GM12865 (cell line): ENCODE data around the gene GNAO1.
"Not testable (repeated sequence)": the region's sequence is repeated elsewhere in the genome, so short reads cannot be mapped to it uniquely, and the experiment has no call there.

ENCODE experiments used
- DNase-seq: peaks from one replicate; pipeline ENCODE4 v3.0.0; 2010; ENCODE audit warnings: low read depth
- H3K4me3 ChIP-seq: 2 replicates; pipeline ENCODE4 v1.5.1; 2011; ENCODE audit warnings: mild to moderate bottlenecking, low read depth, low read length, control low read depth
- CTCF ChIP-seq: IDR thresholded peaks from 2 replicates; pipeline ENCODE4 v1.5.1; 2011; ENCODE audit warnings: low read length, control low read depth, low read depth, inconsistent platforms; ENCODE audit not compliant: insufficient read depth; ENCODE audit errors: missing control alignments

Gene GNAO1

GRCh38 chr16:56370185-56370874 lies 179.0 kb downstream of the GNAO1 start:
- TF ChIP-seq CTCF: no peak
- DNase-seq: no peak

GRCh38 chr16:56370875-56371659 lies 179.8 kb downstream of the GNAO1 start:
- TF ChIP-seq CTCF: no peak
- DNase-seq: no peak
- no peak overlapping the region for H3K4me3 ChIP-seq

More at GRCh38 chr16:56370185-56370874, 179.0 kb downstream of the GNAO1 start:
- no peak overlapping the region for H3K4me3 ChIP-seq

- H3K4me3 ChIP-seq: no peak overlapping the region
- DNase-seq: no peak
- TF ChIP-seq CTCF: no peak
Observed at GRCh38 chr16:56371660-56371937, 180.3 kb downstream of the GNAO1 start.

- TF ChIP-seq CTCF: no peak
- H3K4me3 ChIP-seq: no peak overlapping the region
- no peak for DNase-seq
Observed at GRCh38 chr16:56372013-56372634, 180.8 kb downstream of the GNAO1 start.

GRCh38 chr16:56373003-56373402 lies 181.7 kb downstream of the GNAO1 start:
- H3K4me3 ChIP-seq: no peak overlapping the region
- DNase-seq: no peak
- TF ChIP-seq CTCF: no peak

GRCh38 chr16:56375792-56376191 lies 184.5 kb downstream of the GNAO1 start:
- DNase-seq: not testable (repeated sequence)

GRCh38 chr16:56379044-56379443 lies 187.8 kb downstream of the GNAO1 start:
- DNase-seq, H3K4me3 ChIP-seq: not testable (repeated sequence)

More at GRCh38 chr16:56375792-56376191, 184.5 kb downstream of the GNAO1 start:
- not testable (repeated sequence) for H3K4me3 ChIP-seq

GRCh38 chr16:56380778-56381485 lies 189.6 kb downstream of the GNAO1 start:
- not testable (repeated sequence) for DNase-seq, H3K4me3 ChIP-seq
